ENCODE data around the gene CGB7. TPM values are rescaled to one million over a fixed set of nuclear protein-coding genes. Genes with fewer than 3 reads are reported as not detected.
"Not testable (repeated sequence)": the region's sequence is repeated elsewhere in the genome, so short reads cannot be mapped to it uniquely, and the experiment has no call there.

CGB7 gene
- total RNA-seq, 2 experiments from 2014 or later: 0.40 TPM; not detected in 1

- H3K4me1 Mint-ChIP-seq: peaks cover 23% of the 10 kb centered on the region
Measured at GRCh38 chr19:49092686-49093085, 35.1 kb upstream of the CGB7 start.

GRCh38 chr19:49091391-49092038, 34.0 kb upstream of the CGB7 start:
- Mint-ChIP-seq H3K4me1 (peaks cover 30% of the 10 kb centered on the region), H3K27me3 (no peaks in the 10 kb centered on the region), H3K36me3 (ENCODE audit: low read depth) (peaks cover 62% of the 10 kb centered on the region), H3K27ac (peak overlapping the region; percentile 60), H3K9me3 (ENCODE audit: low read depth) (no peaks in the 10 kb centered on the region), H3K4me3 (no peak overlapping the region)
- ATAC-seq: no peak
- intact Hi-C loops (cut with DNase I, micrococcal nuclease): no loop called here
- ChIA-PET POLR2A (no interaction called here), CTCF (interaction anchor here (0.6 kb wide), 1 partner anchor 665 kb away, joined by 3 read pairs; no protein-coding TSS in a partner anchor)
- DNase-seq: no peak

More at GRCh38 chr19:49092686-49093085, 35.1 kb upstream of the CGB7 start:
- no peak for ATAC-seq
- intact Hi-C loops (cut with DNase I, micrococcal nuclease): no loop called here
- Mint-ChIP-seq H3K27ac (no peak overlapping the region), H3K4me3 (no peak overlapping the region), H3K9me3 (ENCODE audit: low read depth) (no peaks in the 10 kb centered on the region), H3K27me3 (no peaks in the 10 kb centered on the region), H3K36me3 (ENCODE audit: low read depth) (peaks cover 57% of the 10 kb centered on the region)
- no peak for DNase-seq
- POLR2A ChIA-PET: interaction anchor here (0.9 kb wide), 1 partner anchor 22 kb away, joined by 3 read pairs; the partner anchor contains the start of gene LIN7B
- CTCF ChIA-PET: no interaction called here

- Mint-ChIP-seq H3K27me3 (no peaks in the 10 kb centered on the region), H3K36me3 (ENCODE audit: low read depth) (peaks cover 43% of the 10 kb centered on the region), H3K27ac (peak overlapping the region; percentile 96), H3K4me1 (peaks cover 36% of the 10 kb centered on the region), H3K4me3 (peak overlapping the region; percentile 98), H3K9me3 (ENCODE audit: low read depth) (no peaks in the 10 kb centered on the region)
- ATAC-seq: no peak
- no peak for DNase-seq
- POLR2A ChIA-PET: interaction anchor here (1.9 kb wide), 1 partner anchor 42 kb away, joined by 4 read pairs; no protein-coding TSS in a partner anchor
- intact Hi-C loops (cut with DNase I, micrococcal nuclease): loop anchor here in 1 of 2 experiments (5.0 kb wide), 1 partner anchor 1814 kb away; the partner anchor contains the start of gene INAFM1
- CTCF ChIA-PET: interaction anchor here (1.2 to 4.0 kb wide), 3 partner anchors 12 to 372 kb away, joined by 3 to 26 read pairs (median 3); partner anchors contain the start of gene LIN7B
Measured at GRCh38 chr19:49086296-49086695, 28.7 kb upstream of the CGB7 start.

GRCh38 chr19:49085868-49086232, 28.3 kb upstream of the CGB7 start:
- CTCF ChIA-PET: interaction anchor here (0.6 to 4.0 kb wide), 3 partner anchors 13 to 60 kb away, joined by 3 to 26 read pairs (median 3); partner anchors contain the start of gene LIN7B
- Mint-ChIP-seq H3K4me3 (peak overlapping the region; percentile 98), H3K9me3 (ENCODE audit: low read depth) (no peaks in the 10 kb centered on the region)

GRCh38 chr19:49085020-49085867, 27.7 kb upstream of the CGB7 start, which contains the start of gene SNRNP70:
SNRNP70 (plus strand) TSS chr19:49085451; CDS start chr19:49086415, 964 bp downstream.
- H3K27me3 Mint-ChIP-seq: peaks cover 2% of the 10 kb centered on the region
- DNase-seq (peak; percentile 99), ATAC-seq (peak; percentile 99)
- peak within 1 kb of the TSS; percentile 98 for H3K4me3 Mint-ChIP-seq
- intact Hi-C loops (cut with DNase I, micrococcal nuclease): loop anchor here (1.0 to 5.0 kb wide), 14 partner anchors 29 to 1813 kb away; partner anchors contain the start of genes C19orf73 (in 2 of the 2), PPFIA3 (in 2 of the 2), ATF5 (in 1 of the 2) and FLT3LG (in 1 of the 2)
- H3K9me3 Mint-ChIP-seq (ENCODE audit: low read depth): no peaks in the 10 kb centered on the region
- H3K4me1 Mint-ChIP-seq: peaks cover 31% of the 10 kb centered on the region
- POLR2A ChIA-PET: no interaction called here
- CTCF ChIA-PET: interaction anchor here (0.6 to 4.0 kb wide), 2 partner anchors 13 to 61 kb away, joined by 3 to 26 read pairs; no protein-coding TSS in a partner anchor
- H3K36me3 Mint-ChIP-seq (ENCODE audit: low read depth): peaks cover 35% of the 10 kb centered on the region
- H3K27ac Mint-ChIP-seq: peak within 1 kb of the TSS; percentile 96

More at GRCh38 chr19:49085868-49086232, 28.3 kb upstream of the CGB7 start:
- POLR2A ChIA-PET: interaction anchor here (1.9 kb wide), 1 partner anchor 42 kb away, joined by 4 read pairs; no protein-coding TSS in a partner anchor
- peak overlapping the region; percentile 96 for H3K27ac Mint-ChIP-seq
- no peaks in the 10 kb centered on the region for H3K27me3 Mint-ChIP-seq
- ATAC-seq (no peak), DNase-seq (no peak)
- intact Hi-C loops (cut with DNase I, micrococcal nuclease): loop anchor here (1.0 to 5.0 kb wide), 14 partner anchors 28 to 1814 kb away; partner anchors contain the start of genes C19orf73 (in 2 of the 2), PPFIA3 (in 2 of the 2), ATF5 (in 1 of the 2) and FLT3LG (in 1 of the 2)
- peaks cover 40% of the 10 kb centered on the region for H3K36me3 Mint-ChIP-seq (ENCODE audit: low read depth)
- peaks cover 34% of the 10 kb centered on the region for H3K4me1 Mint-ChIP-seq

GRCh38 chr19:49084206-49085019, 26.9 kb upstream of the CGB7 start:
- Mint-ChIP-seq H3K27me3 (peaks cover 2% of the 10 kb centered on the region), H3K4me3 (peak overlapping the region; percentile 98), H3K4me1 (peaks cover 31% of the 10 kb centered on the region), H3K36me3 (ENCODE audit: low read depth) (peaks cover 28% of the 10 kb centered on the region), H3K9me3 (ENCODE audit: low read depth) (no peaks in the 10 kb centered on the region), H3K27ac (peak overlapping the region; percentile 96)
- intact Hi-C loops (cut with DNase I, micrococcal nuclease): loop anchor here (1.0 to 5.0 kb wide), 14 partner anchors 30 to 1812 kb away; partner anchors contain the start of genes C19orf73 (in 2 of the 2), PPFIA3 (in 2 of the 2), ATF5 (in 1 of the 2) and FLT3LG (in 1 of the 2)
- ATAC-seq (no peak), DNase-seq (no peak)
- ChIA-PET CTCF (interaction anchor here (0.9 kb wide), 1 partner anchor 289 kb away, joined by 3 read pairs; no protein-coding TSS in a partner anchor), POLR2A (no interaction called here)

GRCh38 chr19:49081273-49081672, 23.7 kb upstream of the CGB7 start:
- intact Hi-C loops (cut with DNase I, micrococcal nuclease): no loop called here
- POLR2A ChIA-PET: no interaction called here

GRCh38 chr19:49080392-49080791, 22.8 kb upstream of the CGB7 start:
- no peaks in the 10 kb centered on the region for H3K36me3 Mint-ChIP-seq (ENCODE audit: low read depth)

More at GRCh38 chr19:49081273-49081672, 23.7 kb upstream of the CGB7 start:
- DNase-seq: no peak
- Mint-ChIP-seq H3K4me1 (peaks cover 10% of the 10 kb centered on the region), H3K27ac (no peak overlapping the region), H3K36me3 (ENCODE audit: low read depth) (peaks cover 6% of the 10 kb centered on the region), H3K9me3 (ENCODE audit: low read depth) (no peaks in the 10 kb centered on the region), H3K27me3 (peaks cover 4% of the 10 kb centered on the region), H3K4me3 (no peak overlapping the region)
- ATAC-seq: no peak
- CTCF ChIA-PET: interaction anchor here (1.3 kb wide), 1 partner anchor 17 kb away, joined by 4 read pairs; no protein-coding TSS in a partner anchor

GRCh38 chr19:49074869-49075268, 17.3 kb upstream of the CGB7 start:
- H3K4me1 Mint-ChIP-seq; H3K9me3 Mint-ChIP-seq (ENCODE audit: low read depth); H3K4me3 Mint-ChIP-seq; H3K36me3 Mint-ChIP-seq (ENCODE audit: low read depth); POLR2A ChIA-PET; H3K27ac Mint-ChIP-seq; ATAC-seq: not testable (repeated sequence)
- intact Hi-C loops (cut with DNase I, micrococcal nuclease): loop anchor here in 1 of 2 experiments (1.0 to 2.0 kb wide), 2 partner anchors 28 to 72 kb away; no protein-coding TSS in a partner anchor
- DNase-seq: peak; percentile 52
- CTCF ChIA-PET: interaction anchor here (0.7 to 1.4 kb wide), 3 partner anchors 14 to 23 kb away, joined by 3 to 5 read pairs (median 3); partner anchors contain the start of gene CGB7
- H3K27me3 Mint-ChIP-seq: peaks cover 40% of the 10 kb centered on the region

More at GRCh38 chr19:49080392-49080791, 22.8 kb upstream of the CGB7 start:
- POLR2A ChIA-PET: no interaction called here
- Mint-ChIP-seq H3K4me3 (no peak overlapping the region), H3K27ac (no peak overlapping the region), H3K9me3 (ENCODE audit: low read depth) (no peaks in the 10 kb centered on the region), H3K27me3 (peaks cover 7% of the 10 kb centered on the region), H3K4me1 (peaks cover 7% of the 10 kb centered on the region)
- ATAC-seq: no peak
- CTCF ChIA-PET: interaction anchor here (0.6 kb wide), 2 partner anchors 16 to 83 kb away, joined by 3 to 4 read pairs; no protein-coding TSS in a partner anchor
- no peak for DNase-seq
- intact Hi-C loops (cut with DNase I, micrococcal nuclease): no loop called here
